GM12878 (cell line): ENCODE results near the gene RAD51. TPM values are rescaled to one million over a fixed set of nuclear protein-coding genes. Genes with fewer than 3 reads are reported as not detected.

Experiments used
- ATAC-seq: fragments of 200-7000 bp; cut with Tn5 transposase; 3 replicates; pipeline ENCODE4 v1.9.1; 2020; ENCODE audit warnings: mild to moderate bottlenecking, moderate library complexity
- BruUV-seq: library from RNA; stranded (reverse); fragments of 400-500 nt; replicated peaks from 2 replicates; lab custom pipeline; 2021; lab: Mats Ljungman, UMichigan
- CTCF ChIA-PET: fragments of 300-600 bp; sonication (Branson Sonifier 250); formaldehyde crosslinking; extraction: SDS; loops from one replicate; lab custom pipeline; 2021; ENCODE audit warnings: inconsistent platforms; lab: Yijun Ruan, JAX
- POLR2A ChIA-PET: fragments of 350-600 bp; formaldehyde crosslinking; extraction: SDS; loops from one replicate; lab custom pipeline; 2021; ENCODE audit warnings: inconsistent platforms; lab: Charles Lee
- RAD21 ChIA-PET: fragments of 300-600 bp; sonication (Branson Sonifier 250); formaldehyde crosslinking; loops from one replicate; lab custom pipeline; 2023; ENCODE audit warnings: antibody characterized with exemption; ENCODE audit not compliant: unreplicated experiment; lab: Charles Lee
- SMC1A ChIA-PET: fragments of 300-600 bp; sonication (Branson Sonifier 250); formaldehyde crosslinking; loops from one replicate; lab custom pipeline; 2023; ENCODE audit not compliant: unreplicated experiment, uncharacterized antibody; lab: Charles Lee
- DNase-seq: peaks from one replicate; pipeline ENCODE4 v3.0.0-alpha.2; 2011; ENCODE audit warnings: low read depth, low spot score
- FAIRE-seq: peaks from 3 replicates; lab custom pipeline; 2011; peaks lifted over from hg19 to GRCh38; lab: Jason Lieb, UNC
- H2AFZ ChIP-seq: 2 replicates; pipeline ENCODE4 v1.6.0; 2011; ENCODE audit warnings: low read depth, low read length, control low read depth; ENCODE audit not compliant: control insufficient read depth
- H3K27ac ChIP-seq: 2 replicates; pipeline ENCODE4 v1.5.1; 2011; ENCODE audit warnings: control low read depth; ENCODE audit not compliant: control insufficient read depth, insufficient read depth
- H3K27me3 ChIP-seq, 2 experiments: replicated peaks in 1 of 2; 2 replicates each; pipeline versions ENCODE4 v1.6.0 to v1.6.1; 2011; ENCODE audit warnings: low read length in 1 of 2; ENCODE audit not compliant: control insufficient read depth in 2 of 2, insufficient read depth in 2 of 2
- H3K36me3 ChIP-seq, 2 experiments: 2 replicates each; pipeline ENCODE4 v1.5.1; 2011; ENCODE audit warnings: low read length in 1 of 2; ENCODE audit not compliant: control insufficient read depth in 2 of 2, insufficient read depth in 2 of 2
- H3K4me1 ChIP-seq: 2 replicates; pipeline ENCODE4 v1.6.1; 2011; ENCODE audit warnings: mild to moderate bottlenecking, low read length, moderate library complexity, mixed read lengths; ENCODE audit not compliant: control insufficient read depth, insufficient read depth
- H3K4me2 ChIP-seq: 2 replicates; pipeline ENCODE4 v1.6.0; 2011; ENCODE audit warnings: control low read depth; ENCODE audit not compliant: control insufficient read depth, insufficient read depth
- H3K4me3 ChIP-seq: fragments of 200-600 bp; sonication (generic); 2 replicates; pipeline ENCODE4 v1.5.1; 2016
- H3K79me2 ChIP-seq: 2 replicates; pipeline ENCODE4 v1.6.0; 2011; ENCODE audit warnings: low read length; ENCODE audit not compliant: control insufficient read depth, insufficient read depth
- H3K9ac ChIP-seq: 2 replicates; pipeline ENCODE4 v1.8.0; 2011; ENCODE audit warnings: low read length, control low read depth, mixed read lengths; ENCODE audit not compliant: control insufficient read depth, insufficient read depth
- H3K9me3 ChIP-seq: replicated peaks from 3 replicates; pipeline ENCODE4 v1.5.1; 2011; ENCODE audit warnings: mild to moderate bottlenecking, low read length; ENCODE audit not compliant: control insufficient read depth, insufficient read depth
- H4K20me1 ChIP-seq: 2 replicates; pipeline ENCODE4 v1.6.0; 2011; ENCODE audit not compliant: control insufficient read depth, insufficient read depth
- CHD2 ChIP-seq: IDR thresholded peaks from 2 replicates; pipeline ENCODE4 v1.6.1; 2011; ENCODE audit warnings: low read depth, low read length, improper control_type of control experiment, borderline replicate concordance
- HDGF ChIP-seq: fragments of 450-650 bp; IDR thresholded peaks from 2 replicates; pipeline ENCODE4 v1.6.1; 2016; ENCODE audit warnings: antibody characterized with exemption
- IRF5 ChIP-seq: fragments of 450-650 bp; IDR thresholded peaks from 2 replicates; pipeline ENCODE4 v1.6.1; 2017; ENCODE audit warnings: borderline replicate concordance
- KAT2A ChIP-seq: conservative IDR thresholded peaks from 2 replicates; pipeline ENCODE4 v1.6.1; 2011; ENCODE audit warnings: low read depth, low read length; ENCODE audit not compliant: control insufficient read depth
- KLF5 ChIP-seq: fragments of 450-650 bp; IDR thresholded peaks from 2 replicates; pipeline ENCODE4 v1.6.1; 2014; ENCODE audit warnings: mild to moderate bottlenecking; ENCODE audit not compliant: partially characterized antibody
- PAX8 ChIP-seq: fragments of 450-650 bp; IDR thresholded peaks from 2 replicates; pipeline ENCODE4 v1.6.1; 2017; ENCODE audit warnings: mild to moderate bottlenecking, moderate library complexity
- SMAD1 ChIP-seq: fragments of 450-650 bp; IDR thresholded peaks from 2 replicates; pipeline ENCODE4 v1.6.1; 2018; ENCODE audit warnings: mild to moderate bottlenecking, low read depth; ENCODE audit not compliant: partially characterized antibody
- SPI1 ChIP-seq: IDR thresholded peaks from 2 replicates; pipeline ENCODE4 v1.6.1; 2011; ENCODE audit warnings: low read depth, mild to moderate bottlenecking, low read length, moderate library complexity, borderline replicate concordance; ENCODE audit not compliant: insufficient read depth
- STAT3 ChIP-seq: IDR thresholded peaks from 2 replicates; pipeline ENCODE4 v1.6.1; 2011; ENCODE audit warnings: low read depth, low read length, improper control_type of control experiment
- USF1 ChIP-seq: IDR thresholded peaks from 2 replicates; pipeline ENCODE4 v1.6.1; 2011; ENCODE audit warnings: borderline replicate concordance, low read depth, mild to moderate bottlenecking, moderate library complexity, mixed read lengths, low read length; ENCODE audit not compliant: insufficient read depth; ENCODE audit errors: extremely low read length
- WGBS: methylation state at CpG from one replicate; pipeline ENCODE4 v1.1.6; 2016; ENCODE audit warnings: low lambda C conversion rate; ENCODE audit not compliant: insufficient replicate concordance, insufficient coverage; ENCODE audit errors: missing lambda C conversion rate; 5-methylcytosine and 5-hydroxymethylcytosine counted together
- in situ Hi-C: fragments of 300-500 bp; cut with MboI; formaldehyde crosslinking; loops from 9 replicates; pipeline ENCODE4 v1.14.3; 2018; ENCODE audit warnings: mixed read lengths
- intact Hi-C: fragments of 100-400 bp; cut with micrococcal nuclease; formaldehyde crosslinking; loops from one replicate; pipeline ENCODE4 v1.14.2; 2022; ENCODE audit not compliant: unreplicated experiment
- polyA plus RNA-seq, 11 experiments: library from polyadenylated mRNA; depleted of rRNA in 4 of 11; unstranded in 6 of 11; stranded (reverse) in 5 of 11; fragments of >200 nt; fragmentation: Nextera tagmentation in 4 of 11; fragmentation: Illumina TruSeq in 1 of 11; extraction: Ambion mirVana in 4 of 11; extraction: Trizol in 1 of 11; gene quantifications; 1 replicate in 1 of 11; 2 replicates in 10 of 11; pipeline versions ENCODE4 v1.2.1 to v1.2.3, GENCODE V29; 2011 to 2016; ENCODE audit warnings: inconsistent platforms in 2 of 11, missing spikeins in 2 of 11, low read depth in 1 of 11
- total RNA-seq, 4 experiments: library from RNA; depleted of rRNA in 3 of 4; stranded (reverse); fragments of >200 nt in 3 of 4; fragmentation: Illumina TruSeq in 1 of 4; extraction: Trizol in 1 of 4; gene quantifications; 2 replicates each; pipeline versions ENCODE4 v1.2.1 to v1.2.3, GENCODE V29; 2013 to 2021

RAD51 gene
- total and polyA plus RNA-seq, 10 of the 15 experiments (the other 5 are each of a cell fraction or from before 2014, with no cell fraction given), result 13.1 to 55.0 (median 30.6) TPM

GRCh38 chr15:40680151-40680550 is 14.8 kb upstream of the RAD51 start:
- H2AFZ ChIP-seq, result no peak overlapping the region
- in situ Hi-C loops, result no loop called here
- peak; percentile 36 for ATAC-seq
- POLR2A ChIA-PET, result interaction anchor here (0.5 to 1.0 kb wide), 2 partner anchors 15 to 207 kb away, joined by 3 to 4 read pairs; partner anchors contain the start of gene RAD51
- no peak for TF ChIP-seq USF1
- TF ChIP-seq HDGF, result no peak
- no peak for TF ChIP-seq SPI1
- no peak for TF ChIP-seq STAT3
- no peak for TF ChIP-seq CHD2
- TF ChIP-seq KAT2A, result no peak
- no peak for TF ChIP-seq SMAD1
- TF ChIP-seq IRF5, result no peak
- TF ChIP-seq PAX8, result no peak
- TF ChIP-seq KLF5, result no peak
- TF ChIP-seq, all 136 proteins: peak for 0
- no peak for FAIRE-seq
- no peak for DNase-seq
- Histone ChIP-seq H3K9me3 (no peaks in the 10 kb centered on the region), H3K4me2 (no peak overlapping the region), H3K27ac (no peak overlapping the region), H3K4me3 (no peak overlapping the region), H4K20me1 (no peaks in the 10 kb centered on the region), H3K9ac (no peak overlapping the region), H3K4me1 (no peaks in the 10 kb centered on the region), H3K79me2 (no peaks in the 10 kb centered on the region), H3K27me3 (no peaks in the 10 kb centered on the region), H3K36me3 (no peaks in the 10 kb centered on the region)
- no TSS peak for BruUV-seq
- WGBS, result 47% methylated on average over 1 of the region's 1 CpG
- ChIA-PET CTCF (interaction anchor here (1.0 to 4.5 kb wide), 13 partner anchors 8 to 214 kb away, joined by 3 to 26 read pairs (median 4); partner anchors contain the start of gene VPS18), SMC1A (interaction anchor here (1.0 to 2.8 kb wide), 8 partner anchors 13 to 212 kb away, joined by 3 to 10 read pairs (median 4); partner anchors contain the start of gene GCHFR), RAD21 (interaction anchor here (0.6 to 2.6 kb wide), 4 partner anchors 14 to 212 kb away, joined by 3 to 10 read pairs (median 6); partner anchors contain the start of gene RAD51)
- intact Hi-C loops, result no loop called here
